ENCODE results near the gene ZFP36L1.
A peak's percentile ranks its signal among the peaks of the same experiment; 100 is the strongest.

DNA sequence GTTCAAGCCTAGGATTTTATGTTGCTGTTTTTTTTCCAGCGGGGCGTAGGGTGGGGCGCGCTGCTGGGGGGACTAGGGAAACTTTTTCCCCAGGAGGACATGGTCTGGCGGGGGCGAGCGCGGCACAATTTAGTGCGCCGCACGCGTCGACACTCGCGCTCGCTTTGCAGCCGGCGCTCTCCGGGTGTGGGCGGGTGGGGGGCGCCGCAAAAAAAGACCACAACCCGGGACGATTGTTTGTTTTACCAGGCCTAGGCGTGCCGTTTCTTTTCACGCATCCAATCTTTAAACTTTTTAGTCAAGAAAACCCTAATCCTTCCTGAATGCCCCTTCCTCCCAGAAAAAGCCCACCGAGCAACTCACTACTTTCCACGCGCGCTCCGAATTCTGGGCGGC, 865 bp upstream of the ZFP36L1 start:
- TF ChIP-seq SPI1 (IDR thresholded peaks at IDR 0.05; ENCODE audit: low read depth, low read length) (no peak), POLR2A (IDR thresholded peaks at IDR 0.05; ENCODE audit: low read depth, low read length) (no peak; the same call in 1 of the 2 replicates), TAF1 (IDR thresholded peaks at IDR 0.05; ENCODE audit: low read depth, low read length) (no peak), POLR2AphosphoS5 (IDR thresholded peaks at IDR 0.05; ENCODE audit: low read depth, low read length) (peak; percentile 3; the same call in 1 of the 2 replicates), PAX5 (IDR thresholded peaks at IDR 0.05; ENCODE audit: insufficient read depth, low read length, severe bottlenecking) (no peak)
